GM13977 (cell line): ENCODE data around the gene FYB1.

Source experiments
- DNase-seq: peaks from one replicate; pipeline ENCODE4 v3.0.0; 2012; ENCODE audit warnings: low spot score
- in situ Hi-C: fragments of 300-500 bp; cut with MboI; formaldehyde crosslinking; loops from one replicate; pipeline ENCODE4 v1.12.0; 2022; ENCODE audit warnings: low sequenced_read_pairs, low pct_unique_long_range_greater_than_20kb, mixed read lengths, inconsistent platforms; ENCODE audit not compliant: unreplicated experiment
- TF ChIP-seq, protein P1 (sequence below): IDR thresholded peaks from 2 replicates; pipeline ENCODE4 v1.5.1; 2012; ENCODE audit warnings: mild to moderate bottlenecking, control low read depth; ENCODE audit not compliant: insufficient read depth; ENCODE audit errors: extremely low read depth, missing control alignments

Gene FYB1

DNA sequence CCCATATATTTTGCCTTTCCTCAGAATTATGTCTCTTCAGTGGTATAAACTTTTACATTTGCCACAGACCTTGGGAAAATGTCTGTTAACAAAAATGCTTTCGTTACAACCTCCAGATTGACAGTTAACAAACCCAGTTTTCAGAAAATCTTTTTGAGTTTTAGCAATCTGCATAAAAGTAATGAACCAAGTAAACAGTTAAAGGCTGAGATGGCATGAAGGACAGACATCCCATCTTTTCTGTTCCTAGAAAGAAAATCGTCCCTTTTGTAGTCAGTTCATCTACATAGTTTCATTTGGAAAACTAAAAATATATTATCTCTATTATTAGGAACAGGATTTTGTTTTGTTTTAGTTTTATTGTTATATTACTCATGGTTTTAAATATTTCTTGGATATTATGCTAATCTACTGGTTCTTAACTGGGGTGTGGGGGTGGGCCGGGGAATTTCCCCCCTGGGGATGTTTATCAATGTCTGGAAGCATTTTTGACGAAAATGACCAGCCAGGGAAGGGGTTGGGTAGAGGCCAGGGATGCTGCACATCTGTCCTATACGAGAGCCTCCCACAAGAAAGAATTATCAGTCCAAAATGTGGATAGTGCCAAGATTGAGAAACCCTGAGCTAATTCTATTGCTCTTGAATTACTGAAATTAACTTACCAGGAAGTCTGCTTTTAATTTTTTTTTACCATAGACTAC, 11.9 kb downstream of the FYB1 start:
- TF ChIP-seq, protein P1, sequence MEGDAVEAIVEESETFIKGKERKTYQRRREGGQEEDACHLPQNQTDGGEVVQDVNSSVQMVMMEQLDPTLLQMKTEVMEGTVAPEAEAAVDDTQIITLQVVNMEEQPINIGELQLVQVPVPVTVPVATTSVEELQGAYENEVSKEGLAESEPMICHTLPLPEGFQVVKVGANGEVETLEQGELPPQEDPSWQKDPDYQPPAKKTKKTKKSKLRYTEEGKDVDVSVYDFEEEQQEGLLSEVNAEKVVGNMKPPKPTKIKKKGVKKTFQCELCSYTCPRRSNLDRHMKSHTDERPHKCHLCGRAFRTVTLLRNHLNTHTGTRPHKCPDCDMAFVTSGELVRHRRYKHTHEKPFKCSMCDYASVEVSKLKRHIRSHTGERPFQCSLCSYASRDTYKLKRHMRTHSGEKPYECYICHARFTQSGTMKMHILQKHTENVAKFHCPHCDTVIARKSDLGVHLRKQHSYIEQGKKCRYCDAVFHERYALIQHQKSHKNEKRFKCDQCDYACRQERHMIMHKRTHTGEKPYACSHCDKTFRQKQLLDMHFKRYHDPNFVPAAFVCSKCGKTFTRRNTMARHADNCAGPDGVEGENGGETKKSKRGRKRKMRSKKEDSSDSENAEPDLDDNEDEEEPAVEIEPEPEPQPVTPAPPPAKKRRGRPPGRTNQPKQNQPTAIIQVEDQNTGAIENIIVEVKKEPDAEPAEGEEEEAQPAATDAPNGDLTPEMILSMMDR, result no peak
- DNase-seq, result no peak
- in situ Hi-C loops, result no loop called here

DNA sequence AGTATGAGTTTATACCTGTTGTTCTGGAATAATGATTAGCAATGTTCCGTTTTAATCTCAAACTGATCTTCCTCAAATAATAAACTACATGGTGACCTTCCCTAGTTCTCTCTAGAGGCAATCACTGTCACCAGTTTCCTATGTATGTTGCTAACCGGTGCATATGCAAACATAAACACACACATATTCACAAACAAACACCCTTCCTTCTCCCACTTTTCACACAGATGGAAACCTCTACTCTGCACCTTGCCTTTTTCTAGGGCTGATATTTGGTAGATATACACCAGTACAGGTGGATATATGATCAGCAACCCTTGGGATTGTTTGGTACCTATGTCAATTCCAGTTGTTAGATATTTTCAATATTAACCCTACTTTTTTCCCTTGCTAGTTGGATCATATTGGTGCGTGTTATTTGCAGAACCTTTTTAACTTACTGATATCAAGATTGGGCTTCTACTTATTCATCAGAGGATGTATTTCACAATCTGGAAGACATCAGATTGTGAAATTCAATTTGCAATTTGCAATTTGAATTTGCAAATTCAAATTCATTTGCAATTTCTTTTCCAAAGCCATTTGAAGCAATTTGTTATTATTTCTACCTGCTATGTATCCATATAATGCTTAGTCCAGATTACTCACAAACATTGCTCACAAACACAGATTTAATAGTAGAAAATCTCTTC, 12.6 kb downstream of the FYB1 start:
- no peak for DNase-seq
- TF ChIP-seq, protein P1, result no peak
- in situ Hi-C loops, result no loop called here

DNA sequence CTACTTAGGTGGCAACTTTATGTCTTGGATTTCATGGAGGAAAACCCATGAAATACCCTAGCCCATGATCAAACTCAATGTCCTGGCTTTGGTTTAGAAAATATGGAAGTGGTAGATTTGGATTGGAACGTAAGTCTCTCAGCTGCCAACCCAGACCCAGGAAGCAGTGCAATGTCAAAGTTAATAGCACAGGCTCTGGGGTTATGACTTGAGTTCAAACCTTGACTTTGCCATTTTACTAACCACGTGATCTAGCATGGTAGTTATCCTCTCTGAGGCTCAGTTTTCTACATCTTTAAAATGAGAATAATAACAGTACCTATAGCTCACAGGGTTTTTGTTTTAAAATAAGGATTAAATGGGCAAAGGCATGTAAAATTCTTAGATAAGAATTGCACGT, 13.8 kb downstream of the FYB1 start:
- TF ChIP-seq, protein P1, result no peak
- in situ Hi-C loops, result no loop called here
- no peak for DNase-seq

DNA sequence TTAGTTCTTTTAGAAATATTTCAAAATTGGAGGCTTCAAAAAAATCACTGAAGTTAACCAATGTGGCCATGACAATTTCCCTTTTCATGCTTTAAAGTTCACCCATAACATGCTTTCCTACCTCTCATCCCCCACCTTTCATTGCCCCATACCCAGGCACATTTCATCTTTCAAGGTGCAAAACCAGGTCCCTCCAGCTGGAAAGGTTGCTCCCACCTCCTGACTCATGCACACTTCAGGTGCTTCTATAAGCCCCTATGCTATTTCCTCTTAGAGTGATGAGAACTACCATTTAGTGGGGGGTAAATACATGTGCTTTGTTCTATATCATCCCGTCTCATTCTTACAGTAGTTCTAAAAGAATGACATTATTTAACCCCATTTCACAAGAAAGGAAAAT, 15.4 kb downstream of the FYB1 start:
- no peak for DNase-seq
- in situ Hi-C loops, result no loop called here
- TF ChIP-seq, protein P1, result no peak

DNA sequence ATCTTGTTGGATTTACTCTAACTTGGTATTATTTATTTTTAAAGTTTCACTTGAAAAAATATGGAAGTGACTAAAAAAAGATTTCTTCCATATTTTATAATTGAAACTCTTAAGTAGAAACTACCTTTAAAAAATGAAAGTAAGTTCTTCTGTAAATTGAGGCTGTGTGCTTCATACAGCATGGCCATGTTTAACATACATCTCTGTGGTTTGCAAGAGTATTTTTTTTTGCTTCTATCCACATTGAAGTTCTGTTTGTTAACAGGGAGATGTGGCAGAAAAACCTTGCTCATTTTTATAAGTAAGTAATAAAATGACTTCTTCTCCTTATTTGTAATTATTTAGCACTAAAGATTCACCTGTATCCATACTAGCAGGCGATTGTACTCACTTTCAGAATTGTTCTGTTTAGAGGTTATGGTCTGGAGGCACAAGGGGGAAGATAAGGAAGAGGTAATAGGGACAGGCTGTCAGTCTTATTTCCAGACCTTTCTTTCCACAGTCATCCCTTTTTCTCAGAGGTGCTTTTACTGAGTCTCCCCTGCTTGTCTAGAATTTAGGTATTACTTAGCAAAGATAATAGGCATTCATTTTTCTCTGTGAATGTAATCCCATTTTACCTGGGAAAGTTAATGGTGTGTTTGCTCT, 16.0 kb downstream of the FYB1 start:
- no peak for DNase-seq
- in situ Hi-C loops, result no loop called here
- TF ChIP-seq, protein P1, result no peak

DNA sequence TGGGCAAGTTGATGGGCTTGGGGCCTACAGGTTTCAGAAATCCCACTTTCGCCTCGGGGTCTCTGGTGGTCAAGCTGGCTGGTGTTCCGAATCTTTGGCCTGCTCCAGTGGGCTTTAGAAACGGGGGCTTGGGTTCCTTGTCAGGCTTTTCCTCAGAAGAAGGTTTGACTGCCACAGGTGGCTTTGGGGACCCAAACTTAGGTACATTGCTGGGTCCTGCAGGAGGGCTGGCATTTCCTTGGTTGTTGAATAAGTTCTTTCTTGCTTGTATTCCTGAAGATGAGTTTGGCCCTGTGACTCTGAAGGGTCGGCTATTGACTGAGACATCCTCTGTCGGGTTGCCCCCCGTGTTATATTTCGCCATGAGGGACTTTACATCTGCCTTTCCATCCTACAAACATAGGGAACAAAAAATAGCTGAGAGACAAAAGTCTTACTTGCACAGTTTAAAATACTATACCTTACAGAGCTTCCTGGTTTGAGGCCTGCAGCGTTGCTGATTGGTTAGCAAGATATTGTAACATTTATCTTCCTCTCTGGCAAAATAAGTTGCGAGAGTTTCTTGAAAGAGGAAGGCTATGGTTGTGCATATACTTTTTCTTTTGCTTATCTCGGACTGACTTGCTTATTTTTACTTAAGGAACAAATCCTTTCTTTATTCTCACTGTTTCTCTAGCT, 16.6 kb downstream of the FYB1 start:
- in situ Hi-C loops, result no loop called here
- TF ChIP-seq, protein P1, result no peak
- no peak for DNase-seq
